Hippocampal formation (tissue), 2 donors: ENCODE measurements around the gene SLIT3.

Experiments used
- DNase-seq, 2 donors: peaks; one replicate each; lab custom pipeline; 2025; lab: John Stamatoyannopoulos, UW

Gene SLIT3

GRCh38 chr5:169265888-169266287 lies 35.1 kb downstream of the SLIT3 start:
- DNase-seq = no peak

- no peak for DNase-seq
Measured at GRCh38 chr5:169263591-169263990, 37.3 kb downstream of the SLIT3 start.

- DNase-seq = no peak
Measured at GRCh38 chr5:169260896-169261569, 39.9 kb downstream of the SLIT3 start.

GRCh38 chr5:169258372-169259000 lies 42.5 kb downstream of the SLIT3 start:
- no peak for DNase-seq

- no peak for DNase-seq
Measured at GRCh38 chr5:169256191-169256590, 44.7 kb downstream of the SLIT3 start.

- DNase-seq = no peak
Measured at GRCh38 chr5:169253071-169253470, 47.9 kb downstream of the SLIT3 start.

GRCh38 chr5:169251333-169252084 lies 49.4 kb downstream of the SLIT3 start:
- no peak for DNase-seq

- DNase-seq = no peak
Measured at GRCh38 chr5:169250887-169251286, 50.1 kb downstream of the SLIT3 start.

- DNase-seq = no peak
Measured at GRCh38 chr5:169248996-169249395, 51.9 kb downstream of the SLIT3 start.

GRCh38 chr5:169248550-169248949 lies 52.4 kb downstream of the SLIT3 start:
- DNase-seq = no peak

- DNase-seq = no peak
Measured at GRCh38 chr5:169244812-169245211, 56.1 kb downstream of the SLIT3 start.

- DNase-seq = no peak
Measured at GRCh38 chr5:169243651-169244422, 57.1 kb downstream of the SLIT3 start.

- no peak for DNase-seq
Measured at GRCh38 chr5:169242849-169243186, 58.1 kb downstream of the SLIT3 start.

GRCh38 chr5:169242175-169242848 lies 58.6 kb downstream of the SLIT3 start:
- no peak for DNase-seq

GRCh38 chr5:169229342-169229892 lies 71.5 kb downstream of the SLIT3 start:
- no peak for DNase-seq

GRCh38 chr5:169226895-169227294 lies 74.0 kb downstream of the SLIT3 start:
- no peak for DNase-seq

- no peak for DNase-seq
Measured at GRCh38 chr5:169225830-169226356, 75.0 kb downstream of the SLIT3 start.

GRCh38 chr5:169223595-169223953 lies 77.4 kb downstream of the SLIT3 start:
- DNase-seq = no peak

- no peak for DNase-seq
Measured at GRCh38 chr5:169222934-169223594, 77.9 kb downstream of the SLIT3 start.

GRCh38 chr5:169221519-169221918 lies 79.4 kb downstream of the SLIT3 start:
- DNase-seq = no peak

- no peak for DNase-seq
Measured at GRCh38 chr5:169219961-169220360, 81.0 kb downstream of the SLIT3 start.
